ENCODE data around the gene RBMS3.
"Not testable (repeated sequence)": the region's sequence is repeated elsewhere in the genome, so short reads cannot be mapped to it uniquely, and the experiment has no call there.

The RBMS3 gene

DNA sequence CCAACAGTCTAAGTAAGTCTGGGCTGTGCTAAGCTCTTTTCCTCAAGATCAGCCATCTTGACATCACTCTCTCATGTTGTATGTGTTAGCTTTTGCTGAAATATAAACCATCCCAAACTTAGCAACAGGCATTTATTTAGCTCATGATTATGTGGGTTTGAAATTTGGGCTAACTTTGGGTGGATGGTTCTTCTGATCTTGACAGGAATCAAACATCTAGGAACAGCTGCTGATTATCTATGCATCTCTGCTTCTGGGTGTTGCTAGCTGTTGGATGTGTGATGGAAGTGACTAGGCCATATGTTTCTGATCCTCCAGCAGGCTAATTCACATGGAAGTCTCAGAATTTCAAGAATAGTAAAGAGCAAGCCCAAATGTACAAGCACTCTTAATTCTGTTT lies 710.3 kb downstream of the RBMS3 start:
- DNase-seq, result no peak

DNA sequence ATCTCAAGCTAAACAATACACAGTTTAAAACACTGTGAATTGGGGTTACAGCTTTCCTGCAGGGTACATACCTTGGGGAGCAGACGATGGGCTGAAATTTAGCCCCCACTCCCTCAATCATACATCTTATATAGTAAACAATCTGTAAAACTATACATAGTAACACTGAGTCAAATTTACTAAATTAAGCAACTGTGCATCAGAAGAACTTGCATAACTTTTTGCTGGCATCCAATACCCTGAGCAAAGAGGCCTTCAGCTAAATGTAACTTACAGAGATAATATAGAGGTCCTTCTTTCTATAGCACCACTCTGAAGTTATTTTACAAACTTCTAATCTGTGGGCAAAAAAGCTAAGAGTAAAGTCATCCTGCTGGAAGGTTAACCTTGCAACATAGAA lies 721.9 kb downstream of the RBMS3 start:
- no peak for DNase-seq

DNA sequence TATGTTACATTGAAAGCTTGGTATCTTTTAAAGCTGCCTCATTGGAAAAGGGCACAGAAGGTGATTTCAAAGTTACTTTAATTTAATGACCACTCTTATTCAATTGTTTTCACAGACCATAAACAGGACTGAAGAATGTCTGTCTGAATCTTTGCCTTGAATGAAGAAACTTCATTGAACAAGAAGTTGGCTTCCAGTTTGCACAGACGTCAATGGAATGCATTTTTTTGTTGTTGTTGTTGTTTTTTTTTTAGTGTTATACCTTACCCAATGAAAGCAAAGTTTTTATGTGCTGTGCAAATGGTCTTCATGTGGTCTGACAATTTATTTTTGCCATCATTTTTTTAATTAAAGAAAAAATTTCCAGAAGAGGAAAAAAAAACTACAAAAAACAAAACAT lies 722.9 kb downstream of the RBMS3 start:
- DNase-seq, result no peak

DNA sequence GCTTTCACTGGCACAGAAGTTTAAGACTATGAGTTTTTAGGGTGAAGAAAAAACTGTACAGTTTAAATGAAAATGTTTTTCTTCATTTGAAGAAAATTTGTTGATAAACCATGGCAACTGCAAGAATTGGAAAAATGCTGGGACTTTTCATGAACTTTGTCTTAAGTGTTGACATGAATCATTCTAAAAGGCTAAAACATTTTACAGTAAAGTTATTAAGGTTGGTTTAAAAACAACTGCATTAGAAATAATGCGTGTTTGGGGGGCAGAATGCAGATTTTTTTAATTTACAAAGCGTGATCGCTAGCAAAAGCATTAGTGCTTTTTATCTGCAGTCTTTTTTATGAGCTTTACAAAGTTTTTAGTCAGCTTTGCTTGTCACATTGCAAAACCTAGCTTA lies 723.6 kb downstream of the RBMS3 start:
- DNase-seq, result no peak

DNA sequence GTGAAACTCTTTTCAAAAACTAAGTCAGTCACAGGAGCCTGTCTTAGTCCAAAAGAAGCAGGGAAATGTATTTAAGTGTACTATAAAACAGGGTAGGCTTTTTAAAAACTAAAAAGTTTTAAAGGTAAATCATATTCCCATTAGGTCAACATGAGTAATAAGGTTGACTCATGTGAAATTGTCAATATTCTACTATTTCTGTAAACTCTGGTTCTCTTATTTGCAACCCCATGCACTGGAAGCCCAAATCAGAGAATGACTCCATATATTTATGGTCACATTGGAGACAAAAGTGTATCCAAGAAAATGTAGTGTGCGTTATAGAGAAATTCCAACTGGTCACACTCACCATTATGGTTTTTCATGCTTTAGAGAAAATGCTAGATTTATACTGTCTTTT lies 725.2 kb downstream of the RBMS3 start:
- DNase-seq, result no peak

GRCh38 chr3:30007668-30008067 lies 726.8 kb downstream of the RBMS3 start:
- DNase-seq, result no peak

- DNase-seq, result no peak
Observed at GRCh38 chr3:30011237-30011803, 730.4 kb downstream of the RBMS3 start.

GRCh38 chr3:30012941-30013543 lies 732.2 kb downstream of the RBMS3 start:
- peak; percentile 67 for DNase-seq

GRCh38 chr3:30017901-30018300 lies 737.0 kb downstream of the RBMS3 start:
- DNase-seq, result no peak

DNA sequence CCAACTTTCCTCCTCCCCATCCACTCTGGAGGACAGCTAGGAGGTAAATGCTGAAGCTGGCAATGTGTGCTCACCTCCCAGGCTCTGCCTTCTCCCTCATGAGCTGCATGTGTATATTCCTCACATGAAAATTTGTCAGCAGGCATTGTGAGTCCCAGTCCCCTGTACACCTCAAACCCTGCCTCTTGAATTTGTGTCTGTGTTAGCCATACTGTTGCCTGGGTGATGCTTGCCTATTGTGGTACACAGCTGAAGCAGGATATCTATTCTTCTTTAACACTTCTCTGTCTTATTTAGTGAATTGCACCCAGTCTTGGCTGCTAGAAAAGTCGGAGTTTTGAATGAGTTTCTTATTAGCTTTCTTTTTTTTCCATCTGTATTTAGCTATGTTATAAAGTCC lies 739.5 kb downstream of the RBMS3 start:
- DNase-seq, result no peak

- DNase-seq, result no peak
Observed at GRCh38 chr3:30024466-30024865, 743.6 kb downstream of the RBMS3 start.

DNA sequence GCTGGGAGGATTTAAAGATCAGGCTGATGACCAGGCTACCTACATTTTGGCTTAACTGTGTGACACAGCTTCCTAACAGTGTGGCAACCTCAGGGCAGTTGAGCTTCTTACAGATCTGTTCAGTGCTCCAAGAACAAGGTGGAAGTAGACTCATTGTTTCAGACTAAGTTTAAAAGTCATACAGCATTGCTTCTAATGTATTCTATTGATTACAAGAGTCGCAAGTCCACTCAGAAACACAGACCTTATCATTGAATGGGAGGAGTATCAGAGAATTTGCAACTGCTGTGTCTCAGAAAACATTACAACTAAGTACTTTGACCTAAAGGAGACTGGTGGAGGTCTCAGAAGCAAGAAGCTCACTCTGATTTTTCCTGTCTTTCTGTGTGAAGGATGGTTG lies 746.0 kb downstream of the RBMS3 start:
- no peak for DNase-seq

GRCh38 chr3:30034246-30034991 lies 753.5 kb downstream of the RBMS3 start:
- no peak for DNase-seq

- no peak for DNase-seq
Observed at GRCh38 chr3:30035935-30036567, 755.2 kb downstream of the RBMS3 start.

- DNase-seq, result no peak
Observed at GRCh38 chr3:30040126-30040525, 759.3 kb downstream of the RBMS3 start.

DNA sequence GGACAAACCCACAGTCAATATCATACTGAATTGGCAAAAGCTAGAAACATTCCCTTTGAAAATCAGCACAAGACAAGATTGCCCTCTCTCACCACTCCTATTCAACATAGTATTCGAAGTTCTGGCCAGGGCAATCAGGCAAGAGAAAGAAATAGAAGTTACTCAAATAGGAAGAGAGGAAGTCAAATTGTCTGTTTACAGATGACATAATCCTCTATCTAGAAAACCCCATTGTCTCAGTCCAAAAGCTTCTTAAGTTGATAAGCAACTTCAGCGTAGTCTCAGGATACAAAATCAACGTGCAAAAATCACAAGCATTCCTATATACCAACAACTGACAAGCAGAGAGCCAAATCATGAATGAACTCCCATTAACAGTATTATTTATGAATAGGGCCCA lies 760.6 kb downstream of the RBMS3 start:
- DNase-seq, result not testable (repeated sequence)

DNA sequence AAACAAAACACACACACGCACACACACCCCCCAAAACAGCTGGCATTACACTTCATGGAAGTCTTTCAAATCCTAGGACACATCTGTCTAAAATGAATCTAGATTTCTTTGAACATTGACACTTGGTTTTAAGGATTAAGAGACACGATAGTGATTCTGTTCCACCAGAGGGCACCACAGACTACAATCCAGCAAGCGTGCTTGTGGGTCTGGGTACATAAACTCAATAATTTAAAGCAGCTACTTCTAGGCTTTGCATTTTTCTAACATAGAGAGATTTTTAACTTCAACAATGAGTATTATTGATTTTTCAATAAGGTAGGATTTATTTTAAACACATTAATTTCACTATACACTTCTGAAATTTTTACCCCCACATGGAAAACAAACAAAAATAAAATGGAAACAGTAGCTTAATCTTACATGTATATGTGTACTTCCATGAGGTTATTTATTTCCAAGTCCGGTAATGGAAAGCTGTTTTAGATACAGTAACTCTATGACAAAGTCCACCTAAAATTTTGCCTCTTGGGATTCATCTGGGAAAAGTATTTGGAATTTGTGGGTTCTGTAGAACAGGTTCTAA lies 761.5 kb downstream of the RBMS3 start:
- DNase-seq, result peak; percentile 69

DNA sequence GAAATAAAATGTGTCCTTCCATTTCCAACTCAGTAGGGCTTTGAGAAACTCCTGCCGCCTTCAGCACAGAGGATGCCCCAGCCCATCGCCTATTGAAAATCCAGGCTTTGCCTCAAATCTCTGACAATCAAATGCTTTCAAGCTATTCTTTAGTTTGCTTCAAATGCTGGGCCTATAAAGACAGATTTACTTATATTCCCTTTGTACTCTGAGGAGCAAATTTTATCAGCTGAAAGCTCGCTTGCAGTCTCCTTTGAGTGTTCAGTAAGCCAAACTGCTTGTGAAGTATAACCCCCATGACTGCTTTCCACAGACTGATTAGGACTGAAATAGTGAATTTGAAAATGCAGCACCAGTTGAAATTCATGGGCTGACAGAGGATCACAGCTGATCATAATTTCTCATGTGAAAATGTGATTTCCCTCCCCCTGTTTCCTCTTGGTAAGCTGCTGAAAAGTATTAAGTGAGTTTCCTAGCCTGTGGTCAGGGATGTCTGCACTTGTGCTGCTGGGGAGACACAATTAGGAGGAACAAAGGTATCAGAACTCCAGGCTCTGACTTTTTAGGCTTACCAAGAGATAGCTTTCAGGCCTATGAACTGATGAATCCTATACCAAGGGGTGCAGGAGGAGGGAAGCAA lies 762.2 kb downstream of the RBMS3 start:
- DNase-seq, result no peak

- no peak for DNase-seq
Observed at GRCh38 chr3:30044515-30044914, 763.6 kb downstream of the RBMS3 start.

GRCh38 chr3:30048431-30048830 lies 767.6 kb downstream of the RBMS3 start:
- no peak for DNase-seq

DNA sequence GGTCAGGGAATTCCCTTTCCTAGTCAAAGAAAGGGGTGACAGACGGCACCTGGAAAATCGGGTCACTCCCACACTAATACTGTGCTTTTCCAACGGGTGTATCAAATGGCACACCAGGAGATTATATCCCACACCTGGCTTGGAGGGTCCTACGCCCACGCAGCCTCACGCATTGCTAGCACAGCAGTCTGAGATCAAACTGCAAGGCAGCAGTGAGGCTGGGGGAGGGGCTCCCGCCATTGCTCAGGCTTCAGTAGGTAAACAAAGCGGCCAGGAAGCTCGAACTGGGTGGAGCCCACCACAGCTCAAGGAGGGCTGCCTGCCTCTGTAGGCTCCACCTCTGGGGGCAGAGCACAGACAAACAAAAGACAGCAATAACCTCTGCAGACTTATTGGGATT lies 769.2 kb downstream of the RBMS3 start:
- DNase-seq, result not testable (repeated sequence)

DNA sequence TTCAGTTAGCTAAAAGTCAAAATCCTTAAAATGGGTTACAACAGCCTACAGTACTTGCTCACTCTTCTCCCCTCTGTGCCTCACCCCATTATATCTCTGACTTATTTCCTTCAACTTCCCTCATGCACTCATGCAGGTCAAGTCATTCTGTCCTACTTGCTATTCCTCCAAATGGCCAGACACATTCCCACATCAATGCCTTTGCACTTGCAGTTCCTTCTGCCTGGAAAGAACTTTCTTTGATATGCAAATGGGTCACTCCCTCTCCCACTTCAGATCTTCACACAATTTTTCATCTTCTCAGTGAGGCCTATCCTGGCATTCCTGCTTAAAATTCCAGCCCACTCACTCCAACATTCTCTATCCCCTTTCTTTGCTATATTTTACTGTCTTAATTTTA lies 778.4 kb downstream of the RBMS3 start:
- DNase-seq, result no peak
